DND-41 (cell line): ENCODE results near the gene TCERG1L.

Experiments used
- CTCF ChIP-seq: IDR thresholded peaks from 2 replicates; pipeline ENCODE4 v1.5.1; 2012; ENCODE audit warnings: borderline replicate concordance, low read length, moderate library complexity, mild to moderate bottlenecking; ENCODE audit not compliant: poor library complexity, severe bottlenecking; ENCODE audit errors: extremely low read depth
- EZH2 ChIP-seq: IDR thresholded peaks from 3 replicates; pipeline ENCODE4 v1.6.1; 2012; ENCODE audit warnings: borderline replicate concordance, low read depth, mild to moderate bottlenecking, moderate library complexity, low read length, inconsistent platforms; ENCODE audit not compliant: severe bottlenecking

- TF ChIP-seq CTCF (no peak), EZH2 (no peak)
Observed at GRCh38 chr10:131277278-131277677, 34.2 kb downstream of the TCERG1L start.
